GM19397 (cell line): Measurements from ENCODE around the gene RITA1.
"Not testable (repeated sequence)": the region's sequence is repeated elsewhere in the genome, so short reads cannot be mapped to it uniquely, and the experiment has no call there.

Source experiments
- ATAC-seq: cut with Tn5 transposase; IDR thresholded peaks from one replicate; pipeline ENCODE4 v1.9.1; 2021; ENCODE audit warnings: mild to moderate bottlenecking, moderate library complexity; ENCODE audit not compliant: unreplicated experiment

RITA1 gene

DNA sequence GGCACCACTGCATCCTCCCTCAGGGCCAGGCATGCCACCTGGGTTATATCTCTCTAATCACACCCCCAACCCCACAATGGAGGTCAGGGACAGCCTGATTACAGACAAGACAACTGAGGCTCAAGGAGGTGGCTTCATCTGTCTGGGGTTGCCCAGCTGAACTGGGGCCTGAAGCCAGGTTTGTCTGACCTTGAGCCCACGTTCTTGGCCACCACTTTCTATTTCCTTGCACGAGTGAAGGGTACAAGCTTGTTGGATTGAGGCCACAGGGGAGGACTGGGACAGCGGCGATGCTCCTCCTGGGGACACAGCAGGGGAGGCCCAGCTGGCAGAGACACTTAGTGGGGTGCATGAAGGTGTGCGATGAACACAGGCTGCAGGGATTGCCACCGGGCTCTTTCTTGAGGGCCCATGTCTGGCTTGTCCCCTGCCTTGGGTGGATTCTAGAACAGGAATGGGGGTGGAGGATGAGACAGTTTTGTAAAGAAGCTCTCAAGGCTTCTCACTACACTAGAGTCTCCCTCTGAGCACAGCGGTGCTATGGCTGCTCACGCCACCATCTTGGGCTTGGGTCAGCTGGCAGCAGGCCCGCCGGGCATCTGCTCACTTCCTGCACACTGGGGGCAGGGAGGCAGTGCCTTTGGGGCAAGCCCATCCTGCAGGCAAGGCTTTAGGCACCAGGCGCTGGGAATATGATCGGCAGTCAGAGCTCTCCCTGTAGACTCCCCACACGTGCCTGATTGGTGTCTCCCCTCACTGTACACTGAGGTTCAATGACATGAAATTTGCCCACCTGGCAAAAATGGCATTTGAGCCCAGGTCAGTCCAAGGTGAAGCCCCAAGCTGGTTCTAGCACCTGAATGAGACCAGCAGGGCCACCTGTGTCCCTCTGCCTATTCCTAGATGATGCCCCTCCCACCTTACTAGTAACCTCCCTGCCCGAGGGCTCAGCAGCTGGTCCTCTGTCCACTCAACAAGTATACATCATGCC, 16.0 kb downstream of the RITA1 start:
- ATAC-seq: no peak

DNA sequence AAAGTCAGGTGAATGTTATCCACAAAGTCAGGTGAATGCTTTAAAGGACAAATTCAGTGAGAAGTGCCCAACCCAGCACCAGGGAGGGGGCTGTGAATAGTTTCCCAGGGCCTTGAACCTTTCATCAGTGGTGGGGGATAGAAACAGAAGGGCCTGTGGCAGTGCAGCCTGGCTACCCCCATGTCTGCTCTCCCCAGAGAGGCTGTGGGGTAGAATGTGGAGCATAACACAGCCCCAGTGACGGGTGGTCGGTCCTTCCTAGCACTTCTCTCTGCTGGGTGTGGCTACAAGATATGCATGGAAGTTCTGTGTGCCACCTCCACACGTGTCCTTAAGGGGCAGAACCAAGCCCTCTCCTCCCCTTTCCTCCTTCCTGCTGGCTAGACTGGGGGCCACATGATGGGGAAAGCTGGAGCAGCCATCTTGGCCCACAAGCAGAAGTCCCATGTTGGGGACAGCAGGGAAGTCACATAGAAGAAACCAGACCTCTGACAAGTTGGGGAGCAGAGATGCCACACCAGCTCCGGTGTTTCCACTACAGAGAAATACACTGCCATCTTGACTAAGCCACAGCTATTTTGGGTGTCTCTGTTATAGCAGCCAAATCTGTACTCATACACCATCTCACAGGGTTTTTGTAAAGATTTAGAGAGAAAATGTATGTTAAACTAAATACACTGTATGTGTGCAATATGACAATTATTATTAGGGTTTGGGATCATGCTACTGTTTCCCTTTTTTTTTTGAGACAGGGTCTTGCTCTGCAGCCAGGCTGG, 17.0 kb downstream of the RITA1 start:
- no peak for ATAC-seq

DNA sequence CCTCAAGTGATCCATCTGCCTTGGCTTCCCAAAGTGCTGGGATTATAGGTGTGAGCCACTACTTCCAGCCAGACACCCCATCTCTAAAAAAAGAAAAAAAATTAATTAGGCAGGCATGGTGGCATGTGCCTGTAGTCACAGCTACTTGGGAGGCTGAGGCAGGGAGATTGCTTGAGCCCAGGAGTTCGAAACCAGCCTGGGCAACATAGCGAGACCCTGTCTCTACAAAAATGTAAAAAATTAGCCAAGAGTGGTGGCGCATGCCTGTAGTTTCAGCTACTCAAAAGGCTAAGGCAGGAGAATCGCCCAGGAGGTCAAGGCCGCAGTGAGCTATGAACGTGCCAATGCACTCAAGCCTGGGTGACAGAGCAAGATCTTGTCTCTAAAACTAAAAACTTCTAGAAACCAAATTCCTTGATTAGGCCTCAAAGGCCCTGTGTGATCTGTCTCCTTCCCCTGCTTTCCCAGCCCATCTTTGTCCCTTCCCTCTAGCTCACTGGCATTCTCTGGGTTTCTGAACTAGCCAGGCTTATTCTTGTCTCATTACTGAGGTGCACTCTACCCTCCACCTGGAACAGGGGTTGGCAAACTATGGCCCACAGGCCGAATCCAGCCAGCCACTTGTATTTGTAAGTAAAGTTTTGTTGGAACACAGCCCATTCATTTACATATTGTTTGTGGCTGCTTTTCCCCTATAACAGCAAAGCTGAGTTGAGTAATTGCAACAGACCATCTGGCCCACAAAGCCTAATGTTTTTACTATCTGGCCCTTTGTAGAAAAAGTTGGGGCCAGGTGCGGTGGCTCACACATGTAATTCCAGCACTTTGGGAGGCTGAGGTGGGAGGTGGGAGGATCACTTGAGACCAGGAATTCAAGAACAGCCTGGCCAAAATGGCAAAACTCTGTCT, 18.6 kb downstream of the RITA1 start:
- ATAC-seq: no peak

DNA sequence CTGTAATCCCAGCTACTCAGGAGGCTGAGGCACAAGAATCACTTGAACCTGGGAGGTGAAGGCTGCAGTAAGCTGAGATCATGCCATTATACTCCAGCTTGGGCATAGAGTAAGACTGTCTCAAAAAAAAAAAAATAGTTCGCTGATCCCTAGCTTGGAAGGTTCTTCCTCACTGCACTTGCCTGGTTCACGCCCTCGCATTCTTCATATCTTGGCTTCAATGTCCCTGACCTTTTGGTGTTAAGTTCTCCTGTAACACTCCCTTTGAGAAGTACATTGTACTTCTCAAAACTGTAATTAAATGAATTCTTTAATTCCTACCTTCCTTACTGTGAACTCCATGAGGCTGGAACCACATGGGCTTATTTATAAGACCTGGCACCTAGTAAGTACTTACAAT, 19.3 kb downstream of the RITA1 start:
- no peak for ATAC-seq

DNA sequence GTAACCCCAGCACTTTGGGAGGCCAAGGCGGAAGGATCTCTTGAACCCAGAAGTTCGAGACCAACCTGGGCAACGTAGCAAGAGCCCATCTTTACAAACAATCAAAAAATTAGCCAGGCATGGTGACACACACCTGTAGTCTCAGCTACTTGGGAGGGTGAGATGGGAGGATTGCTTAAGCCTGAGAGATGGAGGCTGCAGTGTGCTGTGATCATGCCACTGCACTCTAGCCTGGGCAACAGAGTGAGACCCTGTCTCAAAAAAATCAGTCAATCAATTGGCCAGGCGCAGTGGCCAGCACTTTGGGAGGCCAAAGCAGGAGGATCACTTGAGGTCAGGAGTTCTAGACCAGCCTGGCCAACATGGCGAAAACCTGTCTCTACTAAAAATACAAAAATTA, 21.3 kb downstream of the RITA1 start:
- not testable (repeated sequence) for ATAC-seq

DNA sequence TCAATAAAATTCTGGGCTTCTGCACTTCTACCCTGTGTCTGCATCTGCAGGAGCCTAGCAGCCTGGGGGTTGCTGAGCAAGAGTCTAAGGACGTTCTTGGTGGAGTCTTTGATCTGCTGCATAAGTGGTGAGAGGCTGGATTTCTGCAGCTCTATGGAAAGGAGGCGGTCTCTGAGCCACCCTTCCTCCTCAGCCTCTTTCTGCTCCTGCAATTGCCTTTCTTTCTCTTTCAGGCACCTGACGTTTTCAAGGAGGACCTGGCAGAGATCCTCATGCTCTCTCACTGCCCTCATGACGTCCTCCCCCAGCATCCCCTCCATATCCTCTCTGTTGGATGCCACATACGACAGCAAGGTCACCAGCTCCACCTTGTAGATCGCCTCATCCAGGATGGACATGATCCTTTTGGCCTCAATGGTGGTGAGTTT, 22.1 kb downstream of the RITA1 start:
- ATAC-seq: peak; percentile 3

DNA sequence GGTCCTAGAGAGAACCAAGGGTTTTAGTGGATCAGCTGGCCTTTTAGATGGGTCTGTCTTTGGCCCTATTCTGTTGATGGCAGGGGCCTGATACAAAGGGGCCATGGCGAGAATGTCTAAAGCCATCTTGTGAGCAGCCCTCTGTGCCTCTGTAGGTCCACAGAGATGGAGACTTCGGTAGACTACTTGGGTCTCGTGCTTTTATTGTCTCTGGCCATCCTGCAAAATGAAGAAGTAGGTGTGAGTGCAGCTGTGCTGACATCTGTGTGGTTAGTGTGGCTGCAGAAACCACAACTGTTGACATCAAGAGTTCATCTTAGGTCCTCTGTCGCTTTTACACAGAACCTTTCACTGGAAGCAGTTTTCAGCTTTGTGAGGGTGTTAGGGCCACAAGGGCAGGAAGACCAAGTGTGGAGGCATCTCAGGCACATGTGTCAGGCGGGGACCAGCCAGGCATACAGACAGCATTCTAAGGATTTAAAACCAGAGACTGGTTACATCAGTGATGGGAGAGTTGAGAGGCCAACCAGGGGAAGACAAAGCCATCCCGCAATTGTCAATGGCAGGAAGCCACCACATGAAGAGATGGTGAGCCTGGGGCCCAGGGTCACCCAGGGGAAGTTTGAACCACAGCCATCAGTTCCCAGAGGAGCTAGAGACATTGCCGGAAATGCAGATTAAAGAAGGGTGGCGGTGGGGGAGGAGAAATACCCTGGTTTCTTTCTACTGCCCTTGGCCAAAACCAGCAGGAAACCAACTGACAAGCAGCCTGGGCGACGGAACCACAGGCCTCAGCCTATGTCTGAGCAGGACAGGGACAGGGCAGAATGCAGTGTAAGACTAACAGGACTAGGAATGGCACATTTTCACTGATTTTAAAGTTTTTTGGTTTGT, 22.8 kb downstream of the RITA1 start:
- peak; percentile 76 for ATAC-seq

DNA sequence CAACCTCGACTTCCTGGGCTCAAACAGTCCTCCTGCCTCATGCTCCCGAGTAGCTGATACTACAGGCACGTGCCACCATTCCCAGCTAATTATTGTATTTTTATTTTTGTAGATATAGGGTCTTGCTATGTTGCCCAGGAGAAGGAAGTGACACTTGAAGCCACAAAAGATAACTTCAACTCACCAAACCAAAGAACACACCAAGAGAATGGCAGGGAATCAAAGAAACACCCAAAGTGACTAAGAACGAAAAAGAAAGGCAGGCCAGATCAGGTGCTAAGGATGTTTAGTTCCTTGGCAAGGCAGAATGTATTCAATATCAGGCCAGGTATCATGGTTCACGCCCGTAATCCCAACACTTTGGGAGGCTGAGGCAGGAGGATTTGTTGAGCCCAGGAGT, 25.6 kb downstream of the RITA1 start:
- ATAC-seq: no peak

DNA sequence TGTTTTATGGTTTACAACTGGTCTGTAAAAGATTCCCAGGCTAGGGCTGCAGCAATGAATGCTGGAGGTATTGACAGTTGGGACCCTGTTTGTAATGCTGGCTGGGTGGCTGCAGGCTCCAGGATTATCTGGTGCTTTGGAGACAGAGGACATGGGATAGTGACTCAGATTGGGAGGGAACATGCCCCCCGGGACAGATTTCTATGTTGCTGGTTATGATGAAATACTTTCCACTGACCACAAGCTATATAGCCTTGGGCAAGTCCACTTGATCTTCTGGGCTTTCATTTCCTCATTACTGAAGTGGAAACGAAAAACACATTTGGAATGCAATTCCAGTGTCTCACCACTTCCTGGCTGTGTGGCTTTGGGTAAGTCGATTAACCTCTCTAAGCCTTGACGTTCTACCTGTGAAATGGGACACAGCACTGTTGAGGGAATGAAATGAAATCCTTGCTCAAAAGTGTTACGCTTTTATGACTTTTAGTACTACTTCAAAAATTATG, 29.4 kb downstream of the RITA1 start:
- ATAC-seq: no peak

DNA sequence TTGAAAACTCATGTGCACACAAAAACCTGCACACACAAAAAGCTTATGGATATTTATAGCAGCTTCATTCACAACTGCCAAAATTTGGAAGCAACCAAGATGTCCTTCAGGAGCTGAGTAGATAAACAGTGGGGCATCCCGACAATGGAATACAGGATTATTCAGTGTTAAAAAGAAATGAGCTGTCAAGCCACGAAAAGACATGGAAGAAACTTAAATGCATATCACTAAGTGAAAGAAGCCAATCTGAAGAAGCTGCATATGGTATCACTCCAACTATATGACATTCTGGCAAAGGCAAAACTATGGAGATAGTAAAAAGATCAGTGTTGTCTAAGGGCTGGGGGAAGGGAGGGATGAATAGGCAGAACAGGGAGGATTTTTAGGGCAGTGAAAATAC, 30.5 kb downstream of the RITA1 start:
- ATAC-seq: no peak

DNA sequence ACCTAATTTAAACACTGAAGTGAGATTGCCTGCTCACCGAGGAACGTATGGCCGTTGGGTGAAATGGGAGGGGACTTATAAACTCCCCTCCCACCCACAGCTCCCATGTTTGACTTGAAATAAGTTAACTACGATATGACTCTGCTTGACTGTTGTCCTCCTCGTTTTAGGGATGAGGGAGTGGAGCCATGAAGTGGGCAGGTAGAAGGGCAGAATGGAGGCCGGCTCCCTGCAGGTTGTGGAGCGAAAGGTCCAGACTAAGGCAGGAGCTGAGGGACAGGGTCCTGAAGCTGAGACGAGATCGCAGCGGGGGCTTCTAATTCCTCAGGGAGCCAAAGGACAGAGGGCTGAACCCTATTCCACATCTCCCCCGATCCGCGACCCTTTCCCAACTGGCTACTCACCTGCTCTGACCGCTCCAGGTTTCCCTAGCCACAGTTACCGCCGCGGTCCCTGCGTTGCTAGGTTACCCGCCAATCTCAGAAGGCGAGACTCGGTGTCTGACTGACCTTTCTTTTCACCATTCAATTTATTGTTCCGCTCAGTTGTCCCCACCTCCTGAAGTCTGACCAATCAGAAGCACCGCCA, 35.2 kb downstream of the RITA1 start:
- peak; percentile 0 for ATAC-seq

DNA sequence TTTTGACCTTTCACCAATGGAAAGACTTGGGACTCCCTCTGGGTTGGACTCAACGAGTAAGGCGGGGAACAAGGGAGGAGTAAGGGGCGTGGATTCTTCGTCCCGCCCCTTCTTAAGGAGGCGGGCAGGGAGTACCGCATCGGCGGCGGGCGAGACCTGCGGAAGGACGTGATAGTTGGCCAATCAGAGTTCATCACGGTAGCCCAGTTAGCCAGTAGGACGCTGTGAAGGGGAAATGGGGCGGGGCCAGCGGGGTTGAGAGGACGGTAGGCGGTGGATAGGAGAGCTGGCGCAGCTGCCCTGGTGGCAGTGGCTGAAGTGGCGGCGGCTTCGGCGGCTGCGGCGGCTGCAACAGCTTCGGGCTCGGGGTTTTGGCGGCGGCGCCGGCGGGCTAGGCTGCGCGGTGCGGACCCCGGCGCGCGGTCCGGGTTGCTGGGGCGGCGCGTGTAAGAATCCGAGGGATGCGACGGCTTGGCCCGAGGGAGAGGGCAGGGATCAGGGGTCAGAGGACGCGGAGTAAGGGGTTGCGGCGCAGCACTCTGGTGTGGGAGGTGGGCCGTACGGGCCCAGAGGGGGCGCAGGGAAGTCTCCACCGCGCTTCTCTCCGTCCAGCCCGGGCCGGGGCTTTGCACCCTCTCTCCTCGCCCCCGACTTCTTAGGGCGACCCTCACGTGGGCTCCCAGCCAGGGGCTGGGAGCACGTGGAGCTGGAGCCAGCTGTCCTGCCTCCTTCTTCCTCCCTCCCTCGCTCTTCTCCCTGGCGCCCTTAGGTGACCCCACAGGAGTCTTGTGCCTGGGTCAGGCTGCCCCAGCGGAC, 35.9 kb downstream of the RITA1 start, which contains the start of gene TPCN1:
Gene TPCN1, plus strand, starts transcription at position 284 of the 816 bp plus-strand sequence. CDS start 5,389 bp downstream, outside the sequence.
- peak; percentile 88 for ATAC-seq

DNA sequence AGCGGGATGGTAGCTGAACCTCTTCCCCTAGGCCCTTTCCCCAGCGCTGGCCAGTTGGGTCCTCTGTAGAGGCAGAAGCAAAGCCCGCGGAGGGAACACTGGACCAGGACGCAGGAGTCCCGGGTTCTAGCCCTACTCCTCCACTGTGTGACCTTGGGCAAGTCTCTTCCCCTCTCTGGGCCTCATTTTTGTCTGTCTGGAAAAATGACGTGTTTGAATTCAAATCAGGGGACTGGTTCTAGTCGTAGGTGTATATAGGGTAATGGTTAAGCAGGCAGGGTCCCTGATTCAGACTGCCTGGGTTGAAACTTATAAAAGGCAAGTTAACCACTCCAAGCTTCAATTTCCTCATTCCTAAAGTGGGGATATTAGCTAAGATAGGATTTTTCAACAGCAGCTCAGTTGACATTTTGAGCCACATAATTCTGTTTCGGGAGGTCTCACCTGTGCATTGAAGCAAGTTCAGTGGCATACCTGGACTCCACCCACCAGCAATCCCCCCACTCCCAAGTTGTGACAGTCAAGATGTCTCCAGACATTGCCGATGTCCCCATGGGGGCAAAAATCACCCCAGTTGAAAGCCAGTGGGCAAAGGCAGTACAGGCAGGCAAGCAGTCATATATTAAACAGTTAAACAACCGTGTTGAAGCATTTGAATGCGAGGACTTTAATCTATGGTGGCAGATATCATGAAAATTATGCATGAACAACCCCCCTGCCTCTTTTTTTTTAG, 36.6 kb downstream of the RITA1 start:
- ATAC-seq: no peak

DNA sequence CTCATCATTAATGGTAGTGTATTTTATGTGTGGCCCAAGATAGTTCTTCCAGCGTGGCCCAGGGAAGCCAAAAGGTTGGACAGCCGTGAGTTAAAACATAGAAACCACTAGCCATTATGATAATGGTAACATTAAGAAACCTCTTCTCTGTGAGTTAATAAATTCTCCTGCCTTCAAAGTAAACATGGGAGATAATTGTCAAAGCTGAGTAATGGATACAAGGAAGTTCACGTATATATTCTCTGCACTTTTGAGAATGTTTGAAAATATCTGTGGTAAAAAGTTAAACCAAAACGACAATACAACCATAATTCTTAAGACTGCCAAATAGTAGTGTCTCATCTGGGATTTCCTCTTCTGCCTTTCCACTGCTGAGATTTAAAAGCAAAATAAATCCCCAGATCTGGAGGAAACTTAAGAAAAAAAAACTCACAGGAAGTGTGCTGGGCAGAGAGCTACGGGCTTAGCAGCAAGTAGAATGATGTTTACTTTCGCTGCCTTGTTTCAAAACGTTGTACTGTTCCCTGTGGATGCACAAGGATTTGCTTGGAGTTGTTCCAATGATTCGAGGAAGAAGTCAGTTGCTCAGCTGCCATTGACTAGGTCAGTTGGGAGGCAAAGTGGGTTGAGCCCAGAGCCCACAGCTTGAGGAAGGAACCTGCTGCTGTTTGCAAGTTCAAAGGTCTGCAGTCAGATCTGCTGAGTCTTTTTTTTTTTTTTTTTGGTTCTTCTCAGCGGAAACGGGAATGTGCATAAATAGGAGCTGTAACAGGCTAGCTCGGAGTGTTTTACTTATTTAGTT, 37.4 kb downstream of the RITA1 start:
- no peak for ATAC-seq

DNA sequence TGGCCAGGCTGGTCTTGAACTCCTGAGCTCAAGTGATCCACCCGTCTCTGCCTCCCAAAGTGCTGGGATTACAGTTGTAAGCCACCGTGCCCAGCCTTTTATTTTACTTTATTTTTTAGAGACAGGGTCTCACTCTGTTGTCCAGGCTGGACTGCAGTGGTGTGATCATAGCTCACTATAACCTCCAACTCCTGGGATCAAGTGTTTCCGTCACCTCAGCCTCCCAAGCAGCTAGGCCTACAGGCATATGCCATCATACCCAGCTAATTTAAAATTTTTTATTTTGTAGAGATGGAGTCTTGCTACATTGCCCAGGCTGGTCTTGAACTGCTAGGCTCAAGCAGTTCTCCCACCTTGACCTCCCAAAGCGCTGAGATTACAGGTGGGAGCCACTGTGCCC, 39.4 kb downstream of the RITA1 start:
- no peak for ATAC-seq

DNA sequence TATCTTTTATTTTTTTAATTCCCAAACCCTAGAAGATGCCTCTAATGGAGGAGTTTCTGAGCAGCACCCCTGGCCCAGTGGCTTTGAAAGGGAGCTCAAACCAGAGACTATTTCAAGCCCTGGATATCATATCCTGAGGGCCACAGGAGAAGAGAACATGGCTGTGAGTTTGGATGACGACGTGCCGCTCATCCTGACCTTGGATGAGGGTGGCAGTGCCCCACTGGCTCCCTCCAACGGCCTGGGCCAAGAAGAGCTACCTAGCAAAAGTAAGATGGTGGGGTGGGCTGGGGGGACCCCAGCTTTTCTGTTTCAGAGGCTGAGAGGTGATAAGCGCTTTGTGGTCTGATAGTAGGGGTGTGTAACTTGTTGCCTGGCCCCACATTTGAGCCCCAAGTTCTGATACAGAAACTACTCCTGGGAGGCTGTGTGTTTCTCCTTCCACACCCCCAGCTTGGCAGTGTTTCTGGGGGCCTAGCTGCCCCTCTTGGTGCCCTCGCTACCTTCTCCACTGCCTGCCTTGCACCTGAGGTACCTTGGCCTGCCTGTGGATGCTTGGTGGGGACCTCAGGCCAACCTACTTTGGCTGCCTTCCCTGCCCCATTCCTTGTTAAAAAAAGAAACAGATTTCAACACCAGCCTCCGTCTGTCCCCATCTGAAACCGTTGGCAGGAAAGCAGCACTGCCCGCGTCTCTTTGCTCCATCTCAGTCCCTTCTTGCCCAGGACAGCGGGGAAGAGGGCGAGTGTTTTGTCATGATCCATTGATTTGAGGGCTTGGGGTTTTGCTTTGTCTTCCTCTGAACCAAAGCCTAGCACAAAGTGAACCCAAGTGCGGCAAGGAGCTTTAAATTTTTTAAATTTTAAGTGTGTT, 41.4 kb downstream of the RITA1 start:
- ATAC-seq: no peak
